Aorta (tissue), 5 donors: ENCODE results near the gene WFDC9. TPM values are rescaled to one million over a fixed set of nuclear protein-coding genes. Genes with fewer than 3 reads are reported as not detected.
"Not testable (repeated sequence)": the region's sequence is repeated elsewhere in the genome, so short reads cannot be mapped to it uniquely, and the experiment has no call there.

Source experiments
- ATAC-seq: fragments of 200-7000 bp; cut with Tn5 transposase; one replicate; pipeline ENCODE4 v1.9.1; 2022; ENCODE audit warnings: moderate library complexity; ENCODE audit not compliant: low FRiP score
- DNase-seq, 2 donors: peaks; one replicate each; pipeline ENCODE4 v3.0.0-alpha.2; 2020
- H3K27ac ChIP-seq, 2 donors: one replicate each; pipeline ENCODE4 v1.5.1; 2013; ENCODE audit warnings: low read length in 2 of 2, mild to moderate bottlenecking in 2 of 2, moderate library complexity in 2 of 2, control low read depth in 1 of 2, inconsistent platforms in 1 of 2, low read depth in 1 of 2
- H3K27me3 ChIP-seq, 2 donors: one replicate each; pipeline ENCODE4 v1.6.1; 2013; ENCODE audit warnings: control low read depth in 1 of 2, low read length in 1 of 2, mild to moderate bottlenecking in 1 of 2, moderate library complexity in 1 of 2; ENCODE audit not compliant: insufficient read depth in 2 of 2, control insufficient read depth in 1 of 2
- H3K36me3 ChIP-seq, 2 donors: one replicate each; pipeline ENCODE4 v1.6.1; 2013; ENCODE audit warnings: control low read depth in 1 of 2, low read length in 1 of 2, mild to moderate bottlenecking in 1 of 2; ENCODE audit not compliant: insufficient read depth in 2 of 2, control insufficient read depth in 1 of 2
- H3K4me1 ChIP-seq, 2 donors: one replicate each; pipeline ENCODE4 v1.6.1; 2013; ENCODE audit warnings: low read length in 2 of 2, control low read depth in 1 of 2, mild to moderate bottlenecking in 1 of 2, moderate library complexity in 1 of 2; ENCODE audit not compliant: insufficient read depth in 2 of 2, control insufficient read depth in 1 of 2
- H3K4me3 ChIP-seq, 2 donors: one replicate each; pipeline ENCODE4 v1.5.1; 2013; ENCODE audit warnings: low read length in 2 of 2, control low read depth in 1 of 2, mild to moderate bottlenecking in 1 of 2
- H3K9me3 ChIP-seq: one replicate; pipeline ENCODE4 v1.6.1; 2013; ENCODE audit warnings: mild to moderate bottlenecking, low read length; ENCODE audit not compliant: control insufficient read depth
- WGBS, 2 donors: extraction: QIAGEN DNeasy Blood & Tissue Kit; methylation state at CpG; one replicate each; pipeline ENCODE4 v1.1.7; 2013; 5-methylcytosine and 5-hydroxymethylcytosine counted together
- intact Hi-C, 2 donors: fragments of 100-400 bp; cut with DNase I; formaldehyde crosslinking; loops; one replicate each; pipeline versions ENCODE4 v1.14.2 to v1.15.0; 2022
- long read RNA-seq, 2 donors: library from polyadenylated mRNA; unstranded; transcript quantifications; one replicate each; pipeline ENCODE4 v2.0.0, GENCODE V29; 2020 to 2021
- polyA plus RNA-seq, 2 donors: library from polyadenylated mRNA; stranded (reverse); fragments of 200-250 nt; gene quantifications; one replicate each; pipeline ENCODE4 v1.2.3, GENCODE V29; 2013
- total RNA-seq, 2 donors: library from RNA; stranded (reverse); fragmentation: NEBNext Ultra II Directional; extraction: Animal tissue kit (Norgen Biotek cat#: 25700); gene quantifications; one replicate each; pipeline ENCODE4 v1.2.1, GENCODE V29; 2021
- donor health status: healthy with polysubstance abuse.
- donor health status: Bipolar disorder and iron deficiency.
- donor health status: DM: no; HTN: no; CAD: no.
- donor health status: DM: no; HTN: no; CAD: no.
- donor health status: DM: yes; HTN: yes; CAD: no.

WFDC9 gene
- total RNA-seq (not detected), polyA plus RNA-seq (not detected)
- long read RNA-seq, donor 1, result 0 reads
- long read RNA-seq, donor 2, result 0 reads

DNA sequence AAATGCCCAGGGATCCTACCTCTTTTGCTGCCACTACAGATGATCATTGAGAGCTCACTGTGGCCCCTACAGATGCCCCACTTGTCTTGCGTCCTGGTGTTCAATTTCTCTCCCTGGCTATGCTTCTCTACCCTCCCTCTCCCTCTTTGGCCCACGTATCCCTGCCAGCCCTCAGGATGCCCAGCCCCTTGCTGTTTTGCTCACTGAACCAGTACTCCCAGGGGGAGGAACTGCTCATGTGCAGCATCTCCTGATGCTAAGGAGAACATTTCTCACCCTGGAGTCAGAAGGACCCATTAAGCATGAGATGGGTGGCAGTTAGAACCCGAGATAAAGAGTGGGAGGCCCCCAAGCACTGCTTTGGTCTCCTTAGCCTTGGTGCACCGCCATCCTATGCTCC is at the start of gene WFDC9:
TSS of gene WFDC9 (minus strand) at position 101 of the 400 bp plus-strand sequence. CDS start 21,103 bp downstream, outside the sequence.
- 60 to 64% methylated on average over 4 of the region's 4 CpGs for WGBS, 2 donors
- no peak for ATAC-seq
- intact Hi-C loops, result no loop called here

GRCh38 chr20:45679650-45680049 is 48.6 kb upstream of the WFDC9 start:
- intact Hi-C loops, result no loop called here
- Histone ChIP-seq H3K27ac (no peak overlapping the region), H3K27me3 (no peaks in the 10 kb centered on the region), H3K36me3 (no peaks in the 10 kb centered on the region), H3K4me3 (no peak overlapping the region), H3K9me3 (peaks cover 14% of the 10 kb centered on the region), H3K4me1 (no peaks in the 10 kb centered on the region)
- no peak for ATAC-seq
- no peak for DNase-seq

More for the DNA sequence above, at the start of gene WFDC9:
- Histone ChIP-seq H3K4me3 (no peak within 1 kb of the TSS), H3K9me3 (no peaks in the 10 kb centered on the region), H3K27me3 (no peaks in the 10 kb centered on the region), H3K36me3 (no peaks in the 10 kb centered on the region), H3K27ac (no peak within 1 kb of the TSS), H3K4me1 (no peaks in the 10 kb centered on the region)
- DNase-seq, result no peak

DNA sequence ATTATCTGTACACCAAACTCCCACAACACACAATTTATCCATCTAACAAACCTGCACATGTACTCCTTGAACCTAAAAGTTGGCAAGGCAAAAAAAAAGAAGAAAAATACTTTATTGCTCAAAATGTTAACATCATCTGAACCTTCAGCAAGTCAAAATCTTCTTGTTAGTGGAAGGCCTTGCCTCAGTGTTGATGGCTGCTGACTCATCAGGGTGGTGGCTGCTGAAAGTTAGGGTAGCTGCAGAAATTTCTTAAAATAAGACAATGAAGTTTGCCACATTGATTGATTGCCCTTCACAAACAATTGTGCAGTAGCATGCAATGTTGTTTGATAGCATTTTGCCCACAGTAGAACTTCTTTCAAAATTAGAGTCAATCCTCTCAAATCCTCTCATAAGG is 41.7 kb upstream of the WFDC9 start:
- intact Hi-C loops, result no loop called here

GRCh38 chr20:45670139-45670538 is 39.1 kb upstream of the WFDC9 start, which contains the start of gene WFDC11:
TSS of gene WFDC11 (minus strand) at chr20:45670239. CDS start at chr20:45650600, 19,639 bp downstream.
- Histone ChIP-seq H3K4me1 (no peaks in the 10 kb centered on the region), H3K36me3 (no peaks in the 10 kb centered on the region), H3K9me3 (no peaks in the 10 kb centered on the region), H3K4me3 (no peak within 1 kb of the TSS), H3K27ac (no peak within 1 kb of the TSS), H3K27me3 (no peaks in the 10 kb centered on the region)
- intact Hi-C loops, result no loop called here
- 71 to 79% methylated on average over 1 of the region's 1 CpG for WGBS, 2 donors
- ATAC-seq (no peak), DNase-seq (no peak)

More for the DNA sequence above, 41.7 kb upstream of the WFDC9 start:
- Histone ChIP-seq H3K36me3 (no peaks in the 10 kb centered on the region), H3K4me3 (no peak overlapping the region), H3K27me3 (no peaks in the 10 kb centered on the region), H3K9me3 (no peaks in the 10 kb centered on the region), H3K4me1 (no peaks in the 10 kb centered on the region), H3K27ac (no peak overlapping the region)
- no peak for DNase-seq
- no peak for ATAC-seq

DNA sequence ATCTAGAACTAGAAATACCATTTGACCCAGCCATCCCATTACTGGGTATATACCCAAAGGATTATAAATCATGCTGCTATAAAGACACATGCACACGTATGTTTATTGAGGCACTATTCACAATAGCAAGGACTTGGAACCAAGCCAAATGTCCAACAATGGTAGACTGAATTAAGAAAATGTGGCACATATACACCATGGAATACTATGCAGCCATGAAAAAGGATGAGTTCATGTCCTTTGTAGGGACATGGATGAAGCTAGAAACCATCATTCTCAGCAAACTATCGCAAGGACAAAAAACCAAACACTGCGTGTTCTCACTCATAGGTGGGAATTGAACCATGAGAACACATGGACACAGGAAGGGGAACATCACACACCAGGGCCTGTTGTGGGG is 26.0 kb upstream of the WFDC9 start:
- H3K27ac ChIP-seq, intact Hi-C loops, H3K27me3 ChIP-seq, DNase-seq, H3K36me3 ChIP-seq, H3K4me1 ChIP-seq, H3K9me3 ChIP-seq, H3K4me3 ChIP-seq, ATAC-seq: not testable (repeated sequence)
- WGBS, 2 donors, result 88 to 92% methylated on average over 3 of the region's 3 CpGs

DNA sequence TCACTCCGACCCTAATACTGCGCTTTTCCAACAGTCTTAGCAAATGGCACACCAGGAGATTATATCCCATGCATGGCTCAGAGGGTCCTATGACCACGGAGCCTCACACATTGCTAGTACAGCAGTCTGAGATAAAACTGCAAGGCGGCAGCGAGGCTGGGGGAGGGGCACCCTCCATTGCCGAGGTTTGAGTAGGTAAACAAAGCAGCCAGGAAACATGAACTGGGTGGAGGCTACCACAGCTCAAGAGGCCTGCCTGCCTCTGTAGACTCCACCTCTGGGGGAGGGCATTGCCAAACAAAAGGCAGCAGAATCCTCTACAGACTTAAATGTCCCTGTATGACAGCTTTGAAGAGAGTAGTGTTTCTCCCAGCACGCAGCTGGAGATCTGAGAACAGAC is 20.6 kb upstream of the WFDC9 start:
- WGBS, 2 donors, result 82 to 85% methylated on average over 7 of the region's 7 CpGs
- H3K27ac ChIP-seq, H3K4me1 ChIP-seq, H3K27me3 ChIP-seq, DNase-seq, H3K36me3 ChIP-seq, ATAC-seq, H3K9me3 ChIP-seq, H3K4me3 ChIP-seq, intact Hi-C loops: not testable (repeated sequence)

DNA sequence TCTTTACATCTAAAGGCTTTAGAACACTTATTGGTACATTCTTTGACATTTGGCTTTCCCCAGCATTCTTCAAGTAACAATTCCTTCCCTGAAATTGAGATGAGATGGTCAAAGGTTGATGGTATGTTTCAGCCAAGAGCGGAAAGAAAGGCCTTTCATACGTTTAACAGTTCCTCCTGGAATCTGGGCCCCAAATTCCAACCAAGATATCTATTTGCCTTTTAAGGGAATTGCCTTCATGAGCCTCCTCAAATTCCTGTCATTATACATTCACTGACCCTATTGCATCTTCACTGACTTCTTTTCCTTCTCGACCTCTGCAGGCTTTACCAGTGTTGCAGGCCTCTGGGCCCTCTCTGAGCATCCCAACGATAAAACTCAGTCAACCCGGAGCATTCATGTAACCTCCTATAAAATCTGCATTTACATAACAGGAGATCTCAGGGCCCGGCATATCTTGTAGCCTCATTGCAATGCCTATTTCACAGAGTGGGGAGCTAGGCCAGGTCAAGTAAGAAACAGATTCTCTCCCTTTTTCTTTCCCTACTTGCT is 18.3 kb upstream of the WFDC9 start:
- 71 to 76% methylated on average over 6 of the region's 6 CpGs for WGBS, 2 donors
- Histone ChIP-seq H3K4me3 (no peak overlapping the region), H3K27me3 (no peaks in the 10 kb centered on the region), H3K4me1 (no peaks in the 10 kb centered on the region), H3K27ac (no peak overlapping the region), H3K36me3 (no peaks in the 10 kb centered on the region), H3K9me3 (no peaks in the 10 kb centered on the region)
- intact Hi-C loops, result no loop called here
- ATAC-seq (no peak), DNase-seq (no peak)

- Histone ChIP-seq H3K36me3 (no peaks in the 10 kb centered on the region), H3K27me3 (no peaks in the 10 kb centered on the region), H3K4me1 (no peaks in the 10 kb centered on the region), H3K4me3 (no peak overlapping the region), H3K9me3 (no peaks in the 10 kb centered on the region), H3K27ac (no peak overlapping the region)
- DNase-seq (no peak), ATAC-seq (no peak)
- intact Hi-C loops, result no loop called here
- 57 to 73% methylated on average over 1 of the region's 1 CpG for WGBS, 2 donors
Measured at GRCh38 chr20:45647441-45648050, 16.5 kb upstream of the WFDC9 start.

DNA sequence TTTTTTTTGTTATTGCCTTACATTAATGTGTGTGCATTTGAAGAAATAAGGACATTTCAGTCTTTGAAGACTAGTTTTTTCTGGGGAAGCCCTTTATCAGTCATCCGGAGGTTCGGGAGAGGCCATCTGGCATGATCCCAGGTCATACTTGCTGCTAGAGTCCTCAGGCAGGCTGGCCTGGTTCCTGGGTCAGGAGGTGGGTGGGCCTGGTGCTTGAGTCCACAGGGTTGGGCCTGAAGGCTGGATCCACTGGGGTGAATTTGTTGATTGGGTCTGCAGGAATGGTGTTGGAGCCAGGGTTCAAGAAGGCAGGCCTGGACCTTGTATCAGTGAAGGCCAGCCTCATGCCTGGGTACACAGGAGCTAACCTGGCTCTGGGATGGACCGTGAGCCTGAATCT is 15.8 kb upstream of the WFDC9 start:
- H3K4me3 ChIP-seq, result no peak overlapping the region
- no peaks in the 10 kb centered on the region for H3K4me1 ChIP-seq
- no peaks in the 10 kb centered on the region for H3K36me3 ChIP-seq
- intact Hi-C loops, result no loop called here
- WGBS, 2 donors, result 82 to 89% methylated on average over 3 of the region's 3 CpGs
- no peaks in the 10 kb centered on the region for H3K9me3 ChIP-seq
- H3K27ac ChIP-seq, result no peak overlapping the region
- no peak for DNase-seq
- ATAC-seq, result no peak
- no peaks in the 10 kb centered on the region for H3K27me3 ChIP-seq
